GM10266 (cell line): ENCODE measurements around the gene UACA.

Experiments
- DNase-seq: peaks from one replicate; pipeline ENCODE4 v3.0.0; 2012; ENCODE audit errors: extremely low spot score
- CTCF ChIP-seq: IDR thresholded peaks from 2 replicates; pipeline ENCODE4 v1.5.1; 2012; ENCODE audit warnings: mild to moderate bottlenecking, low read depth; ENCODE audit not compliant: control insufficient read depth, insufficient read depth; ENCODE audit errors: missing control alignments

The UACA gene

GRCh38 chr15:70659662-70660061 is 103.7 kb downstream of the UACA start:
- no peak for TF ChIP-seq CTCF
- DNase-seq: no peak

- DNase-seq: no peak
- TF ChIP-seq CTCF: no peak
These were observed 104.7 kb downstream of the UACA start for GRCh38 chr15:70658641-70659040.

GRCh38 chr15:70653426-70653825 is 109.9 kb downstream of the UACA start:
- TF ChIP-seq CTCF: no peak
- DNase-seq: no peak

GRCh38 chr15:70652341-70652740 is 111.0 kb downstream of the UACA start:
- no peak for TF ChIP-seq CTCF
- DNase-seq: no peak

- no peak for DNase-seq
- TF ChIP-seq CTCF: no peak
These were observed 112.0 kb downstream of the UACA start for GRCh38 chr15:70651303-70651845.

- DNase-seq: no peak
- no peak for TF ChIP-seq CTCF
These were observed 112.6 kb downstream of the UACA start for GRCh38 chr15:70650567-70651302.

- TF ChIP-seq CTCF: no peak
- DNase-seq: no peak
These were observed 116.0 kb downstream of the UACA start for GRCh38 chr15:70647396-70647795.
